ENCODE data around the gene C12orf75.
A peak's percentile ranks its signal among the peaks of the same experiment; 100 is the strongest.
"Not testable (repeated sequence)": the region's sequence is repeated elsewhere in the genome, so short reads cannot be mapped to it uniquely, and the experiment has no call there.

C12orf75 gene

GRCh38 chr12:105310476-105311085, 19.9 kb upstream of the C12orf75 start:
- not testable (repeated sequence) for DNase-seq (ENCODE audit: low spot score)

DNA sequence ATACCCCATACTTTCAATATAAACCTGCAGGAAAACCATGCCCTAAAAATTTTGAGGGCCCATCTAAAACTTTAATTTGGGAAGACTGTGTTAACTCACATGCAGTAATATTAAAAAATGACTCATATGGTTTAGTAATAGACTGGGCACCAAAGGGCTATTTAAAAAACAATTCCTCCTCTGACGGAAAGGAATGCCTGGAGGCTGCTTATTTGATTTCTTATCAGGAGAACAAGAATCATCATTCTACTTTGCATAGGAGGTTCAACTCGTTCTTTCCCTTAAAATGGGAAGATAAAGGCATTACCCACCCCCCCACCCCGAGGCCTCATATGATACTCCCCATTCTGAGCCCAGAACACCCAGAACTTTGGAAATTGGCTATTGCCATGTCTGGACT, 18.6 kb upstream of the C12orf75 start:
- not testable (repeated sequence) for DNase-seq (ENCODE audit: low spot score)

DNA sequence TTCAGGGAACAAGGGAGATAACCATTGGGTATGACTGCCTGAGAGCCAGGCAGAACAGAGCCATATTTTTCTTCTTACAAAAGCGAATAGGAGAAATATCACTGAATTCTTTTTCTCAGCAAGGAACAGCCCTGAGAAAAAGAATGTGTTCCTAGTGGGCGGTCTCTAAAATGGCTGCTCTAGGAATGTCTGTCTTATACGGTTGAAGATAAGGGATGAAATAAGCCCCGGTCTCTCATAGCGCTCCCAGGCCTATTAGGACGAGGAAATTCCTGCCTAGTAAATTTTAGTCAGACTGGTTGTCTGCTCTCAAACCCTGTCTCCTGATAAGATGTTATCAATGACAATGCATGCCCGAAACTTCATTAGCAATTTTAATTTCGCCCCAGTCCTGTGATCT, 16.7 kb upstream of the C12orf75 start:
- DNase-seq (ENCODE audit: low spot score): not testable (repeated sequence)

DNA sequence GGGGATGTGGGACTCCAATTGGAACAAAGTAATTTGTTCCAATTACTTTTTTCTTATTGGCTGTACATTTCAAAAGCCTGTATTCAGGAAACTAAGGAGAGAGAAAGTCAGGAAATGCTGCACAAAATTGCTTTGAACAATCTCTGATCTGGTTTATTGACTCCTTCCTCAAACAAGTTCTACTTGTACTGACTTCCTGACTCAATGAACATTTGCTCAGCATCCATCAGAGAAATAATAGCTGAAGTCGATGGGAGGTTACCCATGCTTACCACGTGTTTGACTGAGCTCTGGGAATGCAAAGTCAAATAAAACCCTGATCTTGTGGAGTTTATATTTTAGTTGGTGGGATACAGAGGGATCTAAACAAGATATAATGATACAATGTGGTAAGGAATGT, 15.4 kb upstream of the C12orf75 start:
- no peak for DNase-seq (ENCODE audit: low spot score)

DNA sequence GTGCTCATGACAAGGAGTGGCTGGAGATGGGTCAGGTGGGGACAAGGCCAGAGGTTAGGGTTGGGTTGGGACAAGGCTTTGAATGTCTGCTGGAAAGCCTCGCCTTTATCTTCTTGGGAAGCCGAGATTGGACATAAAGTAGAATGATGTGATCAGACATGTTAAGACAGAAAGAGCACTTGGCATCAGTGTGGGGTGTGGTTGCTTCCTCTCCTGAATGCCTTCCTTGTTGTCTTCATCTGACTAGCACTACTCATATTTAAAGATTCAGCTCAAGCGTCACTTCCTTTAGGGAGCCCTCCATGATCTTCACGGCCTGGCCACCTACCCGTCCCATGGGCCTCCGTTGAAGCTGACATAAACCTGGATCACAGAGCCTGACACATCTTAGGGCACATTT, 14.8 kb upstream of the C12orf75 start:
- no peak for DNase-seq (ENCODE audit: low spot score)

GRCh38 chr12:105316931-105317852, 13.3 kb upstream of the C12orf75 start:
- no peak for DNase-seq (ENCODE audit: low spot score)

GRCh38 chr12:105317942-105318621, 12.4 kb upstream of the C12orf75 start:
- no peak for DNase-seq (ENCODE audit: low spot score)

GRCh38 chr12:105318651-105319483, 11.6 kb upstream of the C12orf75 start:
- DNase-seq (ENCODE audit: low spot score): no peak

GRCh38 chr12:105319691-105320209, 10.7 kb upstream of the C12orf75 start:
- DNase-seq (ENCODE audit: low spot score): no peak

DNA sequence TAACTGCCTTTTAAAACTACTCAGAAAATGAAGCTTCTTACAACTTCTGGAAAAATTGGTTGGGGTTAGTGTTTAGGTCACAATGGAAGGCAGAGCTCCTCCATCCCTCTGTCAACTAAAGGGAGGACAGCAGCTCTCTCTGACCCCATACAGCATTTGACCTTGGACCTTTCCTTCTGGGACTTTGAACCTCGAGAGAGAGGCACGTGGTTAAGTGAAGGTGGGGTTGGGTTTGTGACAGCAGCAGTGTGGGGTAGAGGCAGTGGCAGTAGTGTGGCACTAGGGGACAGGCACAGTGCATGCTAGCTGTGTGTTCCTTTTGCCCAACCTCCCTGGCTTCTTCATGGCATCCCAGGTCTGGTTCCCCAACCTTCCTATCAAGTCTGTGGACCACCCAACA, 9.4 kb upstream of the C12orf75 start:
- DNase-seq (ENCODE audit: low spot score): no peak

- no peak for DNase-seq (ENCODE audit: low spot score)
Observed at GRCh38 chr12:105322070-105322469, 8.4 kb upstream of the C12orf75 start.

DNA sequence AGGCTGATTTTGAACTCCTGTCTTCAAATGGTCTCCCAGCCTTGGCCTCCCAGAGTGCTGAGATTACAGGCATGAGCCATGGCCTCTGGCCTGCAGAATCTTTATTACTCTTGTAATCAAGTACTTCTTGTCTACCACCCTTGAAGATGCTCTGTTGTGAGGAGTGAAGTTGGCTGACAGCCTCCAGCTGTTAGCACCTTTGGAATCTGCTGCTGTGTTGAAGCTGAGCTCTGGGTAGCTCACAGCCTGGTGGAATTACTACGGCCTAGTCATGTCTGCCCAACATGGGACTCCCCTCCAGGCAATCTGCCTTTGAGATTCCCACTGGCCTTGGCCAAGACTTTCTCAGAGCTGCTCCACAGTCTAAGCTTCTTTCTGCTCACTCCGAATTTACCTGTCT, 5.8 kb upstream of the C12orf75 start:
- no peak for DNase-seq (ENCODE audit: low spot score)

- DNase-seq (ENCODE audit: low spot score): no peak
Observed at GRCh38 chr12:105325117-105325516, 5.4 kb upstream of the C12orf75 start.

DNA sequence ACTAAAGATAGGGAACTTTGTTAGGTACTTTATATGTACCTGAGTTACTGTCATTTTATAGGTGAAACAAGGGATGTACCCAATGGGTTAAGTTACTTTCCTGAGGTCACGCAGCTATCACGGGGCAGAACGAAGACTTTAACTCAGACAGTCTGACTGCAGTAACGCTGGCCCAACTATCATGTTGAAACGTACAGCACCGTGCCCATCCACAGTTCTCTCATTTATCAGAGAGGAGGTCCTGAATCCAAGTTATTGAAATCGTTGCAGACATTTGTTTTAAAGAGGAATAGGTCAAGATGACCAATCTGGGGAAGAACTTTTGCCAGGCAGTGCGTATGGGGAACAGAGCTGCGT, 587 bp upstream of the C12orf75 start:
- no peak for DNase-seq (ENCODE audit: low spot score)

GRCh38 chr12:105330931-105331804, 677 bp downstream of the C12orf75 start:
- DNase-seq (ENCODE audit: low spot score): peak; percentile 14

DNA sequence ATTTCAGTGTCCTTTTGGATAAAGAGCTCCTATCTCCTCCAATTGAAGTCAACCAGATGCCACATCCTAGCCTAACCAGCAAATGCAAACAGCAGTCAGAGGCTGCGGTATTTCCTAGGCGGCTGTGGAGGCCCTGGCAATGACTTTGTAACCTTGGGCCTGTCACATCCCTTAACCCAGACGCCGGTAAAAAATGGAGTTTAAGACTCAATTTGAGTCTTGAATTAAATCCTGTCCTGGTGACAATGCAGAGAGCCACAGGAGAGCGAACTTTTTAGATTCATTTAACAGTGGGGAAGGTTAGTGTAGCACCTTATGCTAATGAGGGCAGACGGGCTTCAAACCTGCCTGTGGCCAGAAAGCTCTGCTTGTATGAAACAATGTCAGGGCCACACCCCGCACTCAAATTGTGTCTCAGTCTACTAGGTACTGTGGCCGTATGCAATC, 1.3 kb downstream of the C12orf75 start:
- peak; percentile 41 for DNase-seq (ENCODE audit: low spot score)

GRCh38 chr12:105332286-105332685, 1.8 kb downstream of the C12orf75 start:
- not testable (repeated sequence) for DNase-seq (ENCODE audit: low spot score)

DNA sequence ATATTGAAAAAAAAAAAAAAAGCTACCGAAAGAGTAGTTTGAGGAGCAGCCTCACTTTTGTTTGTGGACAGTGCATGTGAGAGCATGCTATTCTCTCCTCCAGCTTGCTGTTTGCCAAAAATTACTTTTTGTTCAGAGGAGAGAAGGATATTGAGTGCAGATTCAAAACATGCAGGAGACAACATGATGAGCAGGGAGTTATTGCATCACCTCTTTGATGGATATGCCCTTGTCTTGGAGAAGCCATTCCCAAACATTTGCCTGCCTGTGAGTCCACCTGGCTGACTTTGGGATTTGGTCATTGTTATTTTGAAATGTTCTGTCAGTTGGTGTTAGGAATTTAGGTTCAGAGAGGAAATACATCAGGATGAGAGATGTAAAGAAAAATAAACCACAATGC, 2.4 kb downstream of the C12orf75 start:
- no peak for DNase-seq (ENCODE audit: low spot score)

DNA sequence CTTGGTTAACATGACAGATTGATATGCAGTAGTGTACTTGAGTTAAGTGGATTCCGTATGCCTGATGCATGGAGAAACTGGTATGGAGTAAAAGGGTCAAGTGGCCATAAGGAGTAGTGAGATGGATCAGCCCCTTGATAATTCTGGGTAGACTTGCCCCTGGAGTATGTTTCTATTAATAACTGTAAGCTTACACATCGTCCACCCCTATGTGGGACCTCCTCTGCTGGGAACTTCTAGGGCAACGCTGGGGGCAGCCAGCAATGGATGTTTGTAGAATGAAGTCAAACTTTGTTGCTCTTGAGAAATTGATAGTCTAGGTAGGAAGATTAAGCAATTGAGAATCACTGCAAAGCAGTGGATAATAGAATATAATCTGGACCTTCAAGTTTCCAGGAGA, 3.5 kb downstream of the C12orf75 start:
- no peak for DNase-seq (ENCODE audit: low spot score)

DNA sequence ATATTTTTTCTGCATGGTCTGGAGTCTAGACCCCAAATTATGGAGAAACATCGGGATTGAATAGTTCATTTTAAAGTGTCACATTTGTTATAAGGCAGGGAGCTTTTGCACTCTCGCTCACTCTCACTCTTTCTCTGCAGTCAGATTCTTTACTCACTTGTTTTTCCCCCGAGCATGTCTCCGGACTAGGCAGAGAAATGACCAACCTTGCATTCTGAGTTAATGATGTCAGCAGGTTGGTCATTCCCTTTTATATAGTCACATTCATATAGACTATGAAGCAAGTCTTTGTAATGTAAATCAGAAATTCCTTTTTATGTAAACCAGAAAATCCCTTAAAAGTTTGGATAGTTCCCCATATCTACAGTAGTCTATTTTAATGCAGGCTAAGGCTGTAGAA, 4.1 kb downstream of the C12orf75 start:
- no peak for DNase-seq (ENCODE audit: low spot score)

DNA sequence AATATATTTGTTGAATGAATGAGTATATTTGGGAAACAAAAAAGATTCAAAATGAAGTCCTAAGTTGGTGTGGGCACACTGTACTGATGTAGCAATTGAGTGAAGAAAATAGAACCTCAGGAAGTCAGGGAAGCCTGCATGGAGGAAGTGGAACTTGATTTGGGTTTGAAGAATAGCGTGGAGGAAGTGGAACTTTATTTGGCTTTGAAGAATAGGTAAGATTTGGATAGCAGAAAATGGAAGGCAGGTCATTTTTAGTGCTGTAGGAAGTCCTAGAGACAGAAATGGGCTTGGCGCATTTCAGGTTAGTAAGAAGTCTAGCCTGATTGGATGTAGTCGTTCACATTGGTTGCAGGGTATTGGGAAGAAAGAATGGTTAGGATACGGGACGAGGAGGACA, 5.4 kb downstream of the C12orf75 start:
- DNase-seq (ENCODE audit: low spot score): no peak

Data from CD4-positive, alpha-beta T cell treated with Interleukin-6 at 100 ng/mL for 8 hours (primary cell).